ENCODE results near the gene ANO3.

The ANO3 gene

DNA sequence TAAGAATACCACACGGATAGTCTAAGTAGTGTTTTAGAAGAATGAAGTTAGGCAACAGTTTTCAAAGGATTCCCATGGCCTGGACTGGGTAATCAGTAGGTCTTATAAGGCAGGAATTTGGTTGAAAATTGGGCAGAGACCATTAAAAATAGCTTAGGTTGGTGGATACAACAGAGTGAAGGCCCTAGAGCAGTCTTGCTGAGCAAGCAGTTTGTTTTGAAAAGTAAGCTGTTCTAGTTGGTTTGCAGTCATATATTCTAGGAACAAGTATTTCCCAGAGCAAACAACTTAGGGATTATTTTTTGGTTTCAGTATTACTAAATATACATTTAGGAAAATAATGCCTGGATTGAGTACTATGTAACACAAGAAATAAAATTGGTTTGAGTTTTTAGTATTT lies 175.3 kb downstream of the ANO3 start:
- FAIRE-seq = no peak

DNA sequence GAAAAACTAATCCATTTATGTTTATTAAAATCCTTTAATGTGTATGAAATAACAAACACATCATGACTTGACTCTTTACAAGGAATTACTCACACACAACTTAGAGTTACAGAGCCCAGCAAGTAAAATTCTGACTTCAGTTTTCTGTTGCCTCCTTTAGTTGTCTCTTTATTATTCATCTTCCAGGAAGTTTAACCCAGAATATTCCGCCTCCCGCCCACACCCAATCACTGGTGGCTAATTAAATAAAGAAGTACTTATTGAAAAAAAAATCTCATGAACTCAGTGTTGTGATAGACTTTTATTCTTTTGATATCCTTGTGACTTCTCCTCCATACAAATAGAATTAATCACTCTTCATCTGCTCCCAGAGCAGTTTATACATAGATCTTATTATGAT lies 178.2 kb downstream of the ANO3 start:
- FAIRE-seq = no peak

DNA sequence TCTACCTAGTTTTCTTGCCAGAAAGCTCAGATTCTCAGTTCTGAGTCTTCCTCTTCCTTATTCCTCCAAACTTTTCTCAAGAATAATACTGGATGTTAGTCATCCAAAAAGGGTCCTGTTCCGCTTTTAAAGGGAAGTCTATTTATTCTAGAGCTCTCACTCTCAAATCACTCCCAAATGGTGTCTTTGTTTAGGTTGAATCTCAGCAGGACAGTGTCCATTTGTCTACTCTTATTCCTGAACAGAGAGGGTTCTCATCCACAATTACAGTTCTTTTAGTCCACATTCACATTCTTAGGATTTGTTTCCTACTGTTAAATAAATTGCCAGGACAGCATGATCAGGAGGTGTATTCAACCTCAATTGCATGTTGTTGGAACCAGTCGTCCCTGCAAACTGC lies 178.8 kb downstream of the ANO3 start:
- FAIRE-seq = no peak

DNA sequence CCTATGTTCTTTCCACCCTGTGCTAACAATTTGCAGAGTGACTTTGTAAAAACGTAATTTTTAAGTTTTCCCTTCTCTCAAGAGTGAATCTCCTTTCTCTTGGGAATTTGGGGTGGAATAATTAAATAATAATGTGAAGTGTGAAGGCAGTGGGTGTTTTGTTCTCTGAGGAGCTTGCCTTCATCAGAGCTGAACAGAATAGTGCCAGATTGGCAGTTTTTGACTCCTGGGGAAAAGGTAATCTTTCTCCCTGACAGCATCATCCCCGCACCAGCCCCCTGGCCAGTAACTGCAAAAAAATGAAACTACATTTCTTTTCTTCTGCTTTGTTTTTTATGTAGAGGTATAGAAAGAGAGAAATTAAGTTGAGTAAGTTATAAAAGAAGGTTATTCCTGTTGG lies 180.3 kb downstream of the ANO3 start:
- no peak for FAIRE-seq

DNA sequence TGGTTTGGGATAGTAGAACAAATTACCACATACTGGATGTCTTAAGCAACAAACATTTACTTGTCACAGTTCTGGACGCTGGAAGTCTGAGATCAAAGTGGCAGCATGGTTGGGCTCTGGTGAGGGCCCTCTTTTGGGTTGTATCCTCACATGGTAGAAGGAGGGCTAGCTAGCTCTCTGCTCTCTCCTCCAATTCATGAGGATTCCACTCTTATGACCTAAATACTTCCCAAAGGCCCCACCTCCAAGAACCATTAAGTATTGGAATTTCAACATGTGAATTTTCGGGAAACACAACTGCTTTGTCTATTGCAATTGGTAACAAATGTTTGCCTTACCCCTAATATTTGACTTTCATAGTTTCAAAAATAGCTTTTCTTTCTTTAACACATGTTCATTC lies 187.5 kb downstream of the ANO3 start:
- no peak for FAIRE-seq

DNA sequence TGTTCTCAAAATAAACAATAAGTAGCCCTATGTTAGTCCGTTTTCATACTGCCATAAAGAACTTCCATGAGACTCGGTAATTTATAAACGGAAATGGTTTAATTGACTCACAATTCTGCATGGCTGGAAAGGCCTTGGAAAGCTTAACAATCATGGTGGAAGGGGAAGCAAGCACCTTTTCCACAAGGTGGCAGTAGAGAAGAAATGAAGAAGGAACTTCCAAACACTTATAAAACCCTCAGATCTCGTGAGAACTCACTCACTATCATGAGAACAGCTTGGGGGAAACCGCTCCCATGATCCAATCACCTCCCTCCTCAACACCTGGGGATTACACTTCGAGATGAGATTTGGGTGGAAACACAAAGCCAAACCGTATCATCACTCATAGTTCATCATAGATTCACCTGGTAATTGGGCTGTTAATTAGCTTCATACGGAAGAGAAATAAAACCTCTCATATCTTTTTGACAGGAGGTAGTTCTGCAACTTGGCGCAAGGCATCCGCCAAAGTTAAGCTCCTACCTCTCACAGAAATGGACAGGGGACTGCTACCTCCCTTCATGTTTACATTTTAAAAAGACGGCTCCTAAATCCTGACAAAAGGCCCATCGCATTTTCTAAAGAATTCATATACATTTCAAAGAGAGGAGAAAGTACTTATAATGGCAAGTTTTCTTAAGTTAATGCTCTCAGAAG lies 191.1 kb downstream of the ANO3 start:
- no peak for FAIRE-seq

DNA sequence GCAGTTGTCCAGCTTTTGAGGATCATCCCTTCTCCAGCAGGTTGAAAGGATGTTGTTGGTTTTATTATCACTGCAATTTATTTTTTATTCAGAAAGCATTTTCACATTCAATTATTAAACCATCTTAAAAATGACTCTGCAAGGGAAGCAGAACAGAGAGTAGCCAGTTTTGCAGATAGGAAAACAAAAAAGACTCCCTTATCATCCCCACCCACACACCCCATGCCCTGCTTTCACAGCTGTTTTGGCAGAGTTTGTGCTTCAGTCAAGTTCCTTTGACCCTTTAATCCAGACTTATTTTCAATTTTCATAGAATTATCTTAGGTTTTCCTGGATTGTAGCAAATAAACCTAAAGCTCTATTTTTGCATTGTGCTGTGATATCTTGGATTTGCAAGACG lies 195.8 kb downstream of the ANO3 start:
- no peak for FAIRE-seq

DNA sequence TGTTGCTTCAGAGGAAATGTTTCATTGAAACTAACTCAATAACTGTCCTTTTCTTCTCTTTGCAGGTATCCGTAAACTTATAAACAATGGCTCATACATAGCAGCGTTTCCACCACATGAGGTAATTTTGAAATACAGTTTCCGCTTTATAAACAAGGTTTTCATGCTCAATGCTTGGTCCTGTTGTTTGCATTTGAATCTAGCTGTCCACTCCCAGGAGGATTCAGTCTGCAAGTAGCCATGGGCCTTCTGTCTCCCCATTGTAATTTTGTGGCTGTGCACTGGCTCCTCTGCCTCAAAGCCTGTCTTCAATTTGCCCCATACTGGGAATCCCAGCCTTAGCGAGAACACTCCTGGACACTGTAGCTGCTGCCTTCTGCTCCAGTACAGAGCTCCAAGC lies 205.4 kb downstream of the ANO3 start:
- FAIRE-seq = no peak

DNA sequence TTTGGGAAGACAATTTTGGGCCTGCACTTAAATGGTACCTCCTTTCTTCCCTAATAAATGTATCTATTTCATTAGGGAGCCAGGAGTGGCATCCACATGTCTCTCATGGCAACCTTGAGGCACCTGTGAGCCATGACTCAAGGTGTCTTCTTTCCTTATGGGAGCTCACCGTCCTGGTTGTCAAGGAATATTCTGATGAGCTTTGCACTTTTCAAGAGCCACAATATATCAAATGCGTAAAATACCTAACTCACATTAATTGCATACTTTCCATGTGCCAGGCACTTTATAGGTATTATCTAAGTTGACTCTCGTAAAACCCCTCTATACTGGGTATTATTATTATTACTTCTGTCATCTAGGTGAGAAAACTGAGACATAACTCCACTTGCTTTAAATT lies 207.6 kb downstream of the ANO3 start:
- no peak for FAIRE-seq

DNA sequence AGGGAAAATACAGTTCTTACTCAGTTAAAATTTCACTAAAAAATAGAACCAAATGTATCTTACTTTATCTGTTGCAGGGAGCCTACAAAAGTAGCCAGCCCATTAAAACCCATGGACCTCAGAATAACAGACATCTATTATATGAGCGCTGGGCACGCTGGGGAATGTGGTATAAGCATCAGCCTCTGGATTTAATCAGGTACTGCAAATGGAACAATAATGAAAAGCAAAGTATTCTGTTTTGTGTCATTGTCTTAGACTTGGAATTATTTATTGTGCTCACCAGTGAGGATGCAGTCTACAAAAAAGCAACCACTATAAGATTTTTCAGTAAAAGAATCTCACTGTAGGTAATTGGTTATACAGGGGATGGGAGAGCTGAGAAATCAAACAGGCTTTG lies 209.9 kb downstream of the ANO3 start:
- no peak for FAIRE-seq

DNA sequence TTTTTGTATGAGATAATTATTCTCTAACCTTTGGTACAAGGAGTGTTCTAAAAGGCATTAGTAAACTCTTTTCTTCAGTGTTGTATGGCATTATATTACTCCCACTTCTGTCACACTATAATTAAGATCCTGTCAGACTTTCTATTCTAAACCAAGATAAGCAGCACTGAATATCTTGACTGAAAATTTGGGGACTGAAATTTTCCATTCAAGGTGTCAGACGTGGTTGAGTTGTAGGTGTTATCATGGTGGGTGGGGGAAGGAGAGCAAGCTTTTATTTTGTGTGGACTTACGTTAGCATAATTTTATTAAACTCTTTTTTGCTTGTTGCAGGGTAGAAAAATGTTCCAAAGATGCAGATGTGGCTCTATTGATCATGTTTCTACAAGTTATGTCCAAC lies 217.2 kb downstream of the ANO3 start:
- FAIRE-seq = no peak

DNA sequence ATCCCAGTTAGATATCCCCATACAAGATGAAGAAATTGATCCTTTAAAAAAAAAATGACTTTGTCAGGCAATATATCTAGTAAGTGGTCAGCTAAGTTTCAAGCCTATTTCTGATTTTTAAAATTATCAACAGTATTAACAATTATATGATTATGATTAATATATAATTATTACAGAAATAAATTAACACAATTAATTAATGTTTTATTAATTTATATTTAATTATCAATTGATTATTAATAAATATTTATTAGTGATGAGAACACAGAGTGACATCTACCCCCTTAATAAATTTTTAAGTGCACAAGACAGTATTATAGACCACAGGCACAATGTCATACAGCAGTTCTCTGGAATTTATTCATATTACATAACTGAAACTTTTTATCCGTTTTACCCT lies 218.1 kb downstream of the ANO3 start:
- FAIRE-seq = peak; percentile 45

DNA sequence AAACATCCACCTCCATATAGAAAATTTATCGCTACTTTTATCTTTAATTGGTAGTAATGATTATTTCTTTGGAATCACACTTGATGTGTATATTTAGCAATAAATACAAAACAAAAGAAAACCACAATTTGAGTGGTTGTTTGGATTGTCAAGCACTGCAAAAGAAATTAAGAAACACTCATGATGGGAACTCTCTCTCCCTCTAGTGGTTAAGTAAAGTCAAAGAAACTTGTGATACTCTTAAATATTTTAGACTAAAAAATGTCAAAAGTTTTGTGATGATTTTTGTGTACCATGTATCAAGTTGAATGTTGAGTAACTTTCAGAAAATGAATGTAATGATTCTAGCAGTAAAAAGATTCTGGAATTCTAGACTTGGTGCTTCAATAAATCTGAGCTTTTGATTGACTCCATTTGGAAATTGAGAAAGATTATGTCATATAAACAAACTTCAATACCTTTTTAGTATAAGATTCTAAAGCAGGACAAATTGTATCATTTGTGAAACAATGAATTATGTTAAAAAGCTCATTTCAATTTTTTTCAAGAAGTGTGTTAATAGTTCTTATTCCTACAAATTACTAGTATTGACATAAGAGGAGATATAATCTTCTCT lies 219.4 kb downstream of the ANO3 start:
- FAIRE-seq = no peak

DNA sequence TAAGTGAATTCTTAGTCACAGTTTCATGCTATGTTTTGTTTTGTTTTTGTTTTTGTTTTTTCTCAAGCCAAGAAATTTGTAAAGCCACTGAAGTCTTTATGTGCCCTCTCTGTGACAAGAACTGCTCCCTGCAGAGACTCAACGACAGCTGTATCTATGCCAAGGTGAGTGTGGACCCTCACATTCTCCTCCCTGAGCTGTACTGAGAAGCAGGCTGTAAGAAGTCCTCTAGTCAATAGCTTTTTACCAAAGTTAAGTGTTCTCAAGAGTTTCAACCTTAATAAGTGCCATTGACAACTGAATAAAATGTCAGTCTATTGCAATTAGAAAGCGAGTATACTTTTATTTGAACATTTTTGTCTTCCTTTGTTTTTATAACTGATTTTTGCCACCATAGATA lies 221.3 kb downstream of the ANO3 start:
- FAIRE-seq = no peak

DNA sequence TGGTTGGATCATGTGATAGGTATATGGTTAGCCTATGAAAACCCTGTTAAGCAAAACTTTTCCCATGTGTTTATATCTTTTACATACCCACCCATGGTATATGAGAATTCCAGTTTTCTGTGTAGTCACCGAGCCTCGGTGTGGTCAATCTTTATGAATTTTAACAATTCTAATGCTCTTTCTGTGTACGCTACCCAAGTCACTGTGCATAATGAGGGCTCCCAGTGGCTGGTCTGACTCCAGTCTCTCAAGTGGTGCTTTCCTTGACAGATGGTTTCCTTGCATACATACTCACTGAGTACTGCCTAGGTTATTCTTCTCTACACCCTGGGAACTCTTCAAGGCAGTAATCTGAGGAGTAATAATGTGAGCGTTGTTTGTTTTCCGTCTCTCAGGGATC lies 222.5 kb downstream of the ANO3 start:
- FAIRE-seq = no peak

DNA sequence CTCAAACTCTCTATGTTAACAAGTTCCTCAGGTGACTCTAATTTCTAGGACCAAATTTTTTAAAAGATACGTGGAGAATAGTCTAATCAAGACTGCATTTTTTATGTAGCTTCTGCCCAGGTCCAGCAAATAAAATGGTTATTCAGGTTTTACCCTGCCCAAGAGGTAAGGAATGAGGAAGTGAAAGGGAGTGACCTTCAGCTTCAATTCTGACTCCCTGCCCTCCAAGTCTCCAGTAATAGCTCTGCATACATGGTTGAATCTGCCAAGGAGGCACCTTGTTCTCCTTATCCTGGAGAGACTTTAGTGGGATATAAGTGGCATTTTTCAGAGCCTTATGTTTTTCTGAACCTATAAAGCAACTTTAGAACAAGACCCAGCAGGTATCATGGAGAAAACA lies 224.7 kb downstream of the ANO3 start:
- FAIRE-seq = no peak

DNA sequence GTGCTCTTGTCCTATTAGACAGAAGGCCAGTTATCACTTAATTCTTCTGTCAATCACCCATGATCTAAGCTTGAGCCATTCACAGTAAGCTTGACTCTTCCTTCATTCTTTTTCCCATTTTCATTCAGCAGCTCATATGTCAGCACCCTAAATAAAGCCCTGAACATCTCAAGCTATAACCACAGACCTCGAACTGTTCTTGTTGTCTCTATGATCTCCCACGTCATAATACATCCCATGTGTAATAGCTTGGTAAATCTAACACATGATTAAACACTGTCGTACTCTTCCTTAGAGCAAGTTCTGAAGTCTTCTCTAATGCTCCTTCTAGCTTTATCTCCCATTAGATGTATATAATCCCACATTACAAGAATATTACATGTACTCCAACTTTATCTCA lies 225.7 kb downstream of the ANO3 start:
- no peak for FAIRE-seq

DNA sequence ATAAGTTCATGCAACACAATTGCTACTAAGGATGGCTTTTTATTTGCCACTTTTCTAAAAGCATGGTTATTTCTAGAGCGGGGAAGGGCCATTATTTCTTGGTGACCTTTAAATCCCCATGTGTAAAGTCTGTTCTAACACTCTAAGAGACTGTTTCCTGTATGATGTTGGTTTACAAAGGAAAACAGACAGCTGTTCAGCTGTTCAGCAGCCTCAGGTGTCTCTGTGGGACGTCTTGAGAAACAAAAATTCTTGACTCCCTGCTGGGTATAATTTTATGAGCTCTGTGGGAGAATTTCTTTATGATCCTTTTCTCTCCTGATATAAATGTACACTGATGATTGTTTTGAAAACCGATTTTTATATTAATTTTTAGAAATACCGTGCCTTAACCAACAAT lies 226.3 kb downstream of the ANO3 start:
- FAIRE-seq = no peak

DNA sequence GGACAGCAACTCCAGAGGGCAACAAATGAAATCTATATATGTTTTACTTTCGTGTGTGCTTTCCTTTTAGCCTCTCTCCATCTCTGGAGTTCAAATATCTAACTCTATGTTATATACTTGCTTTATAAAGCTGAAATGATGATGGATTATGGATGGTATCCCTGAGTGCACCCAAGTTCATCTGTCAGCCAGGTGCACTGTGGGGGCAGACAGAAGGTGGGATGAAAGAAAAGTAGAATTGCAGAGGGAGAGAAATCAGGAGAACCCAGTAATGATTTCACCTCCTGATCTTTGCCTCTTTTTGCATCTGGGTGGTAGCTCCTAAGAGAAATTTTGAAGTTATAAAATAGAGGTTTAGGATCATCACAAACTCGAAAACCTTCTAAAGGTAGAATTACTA lies 237.7 kb downstream of the ANO3 start:
- FAIRE-seq = no peak

DNA sequence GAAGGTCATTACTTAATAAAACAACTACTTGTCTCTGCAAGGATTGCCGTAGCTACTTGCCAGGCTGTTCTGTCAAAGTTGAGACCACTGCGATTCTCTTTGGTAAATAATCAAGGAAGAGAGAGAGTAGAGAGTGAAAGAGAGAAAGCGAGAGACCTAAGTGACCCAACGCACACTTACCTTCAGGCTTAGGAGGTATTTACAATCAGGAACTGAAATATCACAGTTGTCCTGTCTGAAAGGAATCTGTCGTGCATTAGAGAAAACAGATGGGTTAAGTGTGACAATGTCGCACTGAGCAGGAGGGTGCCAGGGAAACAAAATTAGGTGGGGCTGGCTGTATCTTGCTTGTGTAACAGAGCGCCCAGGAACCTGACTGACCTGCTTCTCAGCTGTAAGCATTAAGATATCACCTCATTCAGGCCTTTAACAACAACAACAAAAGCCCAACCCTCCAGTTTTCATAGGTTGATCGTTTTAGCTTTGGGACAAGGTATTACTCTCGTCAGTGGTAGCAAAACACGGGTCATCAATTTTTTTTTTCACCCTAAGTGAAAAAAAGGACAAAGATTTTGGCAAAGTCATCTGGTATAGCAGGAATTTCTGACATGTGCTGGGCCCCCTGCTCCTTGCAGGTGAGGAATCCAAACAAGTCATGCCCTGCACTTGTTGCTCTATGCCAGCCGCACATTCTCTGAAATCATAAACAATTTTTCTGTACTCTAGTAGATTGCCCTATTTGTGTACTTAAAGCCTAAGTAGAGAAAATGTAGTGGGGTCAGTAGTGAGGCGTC lies 240.1 kb downstream of the ANO3 start, which contains the start of gene MUC15:
Gene MUC15 (minus strand): TSS at position 403 of the 794 bp plus-strand sequence. CDS start 5,169 bp downstream, outside the sequence.
- FAIRE-seq = no peak

DNA sequence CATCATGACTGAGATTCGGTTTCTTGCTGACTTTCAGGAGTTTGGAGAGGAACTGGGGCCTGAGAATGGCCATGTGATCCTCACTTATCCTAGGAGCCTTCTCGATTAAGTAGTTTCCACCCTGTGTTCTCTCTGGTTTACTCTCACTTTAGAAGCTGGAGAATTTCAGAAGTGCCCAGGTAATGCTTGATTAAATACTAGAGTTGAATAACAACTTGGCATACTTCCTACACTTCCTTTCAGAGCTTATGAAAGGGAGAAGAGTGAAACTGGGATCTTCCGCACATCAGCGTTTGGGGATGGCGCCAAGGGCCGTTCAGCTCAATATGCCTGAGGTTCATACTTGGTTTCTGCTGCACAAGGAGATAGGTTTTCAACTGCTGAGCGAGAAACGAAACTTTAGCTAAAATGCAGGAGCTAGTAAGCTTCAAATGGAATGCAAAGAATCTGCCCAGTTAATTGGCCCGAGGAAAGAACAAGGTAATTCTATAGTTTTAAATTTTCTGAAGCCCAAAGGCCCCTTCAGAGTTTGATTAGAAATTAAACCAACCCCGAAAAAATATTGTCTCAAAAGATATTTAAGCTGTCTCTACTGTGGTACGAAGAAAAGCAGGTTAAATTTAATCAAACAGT lies 241.0 kb downstream of the ANO3 start:
- FAIRE-seq = no peak

DNA sequence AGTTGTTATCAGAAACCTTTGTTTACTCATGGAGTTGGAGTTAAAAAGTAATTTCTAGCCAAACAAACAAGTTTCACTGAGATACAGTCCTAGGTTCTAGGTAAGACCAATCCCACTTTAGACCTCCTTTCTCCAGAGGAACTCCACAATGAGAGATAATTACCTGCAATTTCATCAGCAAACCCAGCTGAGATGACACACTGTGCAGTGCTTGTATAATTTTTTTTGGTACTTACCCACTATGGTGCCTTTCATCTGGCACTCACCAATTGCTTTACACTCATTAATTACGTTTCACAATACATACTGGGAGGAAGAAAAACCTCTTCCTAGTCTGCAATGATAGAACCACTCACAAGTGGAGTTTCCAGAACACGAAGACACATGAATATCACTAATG lies 242.0 kb downstream of the ANO3 start:
- no peak for FAIRE-seq

DNA sequence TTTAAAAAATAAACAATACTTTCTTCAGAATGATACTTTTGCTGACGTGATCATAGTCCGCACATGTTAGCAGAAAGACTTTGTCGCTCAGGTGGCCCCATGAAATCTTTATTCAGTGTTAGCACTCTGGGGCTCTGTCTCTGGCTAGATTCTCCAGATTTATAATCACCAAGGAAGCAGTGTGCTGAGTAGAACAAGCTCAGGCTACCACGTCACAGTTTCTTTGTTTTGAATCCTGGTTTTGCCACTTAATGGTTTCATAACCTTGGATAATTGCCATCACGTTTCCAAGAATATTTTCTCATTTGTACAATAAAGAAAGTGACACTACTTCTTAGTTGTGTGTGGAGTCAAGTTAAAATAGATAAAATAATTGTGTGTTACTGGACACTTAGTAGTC lies 244.0 kb downstream of the ANO3 start:
- no peak for FAIRE-seq

Measured in endometrium (tissue), 2 donors.